Thyroid gland (tissue), 4 donors: ENCODE results near the gene NRXN2. TPM values are rescaled to one million over a fixed set of nuclear protein-coding genes. Genes with fewer than 3 reads are reported as not detected.

Experiments
- DNase-seq, 2 donors: peaks; one replicate each; pipeline ENCODE4 v3.0.0-alpha.2; 2019
- H3K27ac ChIP-seq, 3 donors: fragments of 200-600 bp; sonication (generic); 1 replicate in 2 of 3; 2 replicates in 1 of 3; pipeline ENCODE4 v1.5.1; 2016 to 2019; ENCODE audit warnings: mild to moderate bottlenecking in 1 of 3, moderate library complexity in 1 of 3
- H3K27me3 ChIP-seq: fragments of 200-600 bp; sonication (generic); one replicate; pipeline ENCODE4 v1.5.1; 2019
- H3K36me3 ChIP-seq, 2 donors: fragments of 200-600 bp; sonication (generic); one replicate each; pipeline ENCODE4 v1.5.1; 2016 to 2019
- H3K4me1 ChIP-seq, 2 donors: fragments of 200-600 bp; sonication (generic); one replicate each; pipeline ENCODE4 v1.5.1; 2017 to 2019
- H3K4me3 ChIP-seq, 3 donors: fragments of 200-600 bp; sonication (generic); replicated peaks in 1 of 3; 1 replicate in 2 of 3; 2 replicates in 1 of 3; pipeline ENCODE4 v1.5.1; 2016; ENCODE audit warnings: mild to moderate bottlenecking in 1 of 3
- H3K9me3 ChIP-seq: fragments of 200-600 bp; sonication (generic); one replicate; pipeline ENCODE4 v1.5.1; 2017
- CTCF ChIP-seq, 6 experiments: fragments of 200-600 bp in 3 of 6; fragments of 450-650 bp in 3 of 6; sonication (generic) in 3 of 6; IDR thresholded peaks; one replicate each; pipeline ENCODE4 v1.5.1; 2016 to 2019; ENCODE audit warnings: antibody characterized with exemption in 6 of 6, mild to moderate bottlenecking in 2 of 6, inconsistent platforms in 1 of 6, moderate library complexity in 1 of 6
- POLR2A ChIP-seq, 2 donors: fragments of 450-650 bp; IDR thresholded peaks; one replicate each; pipeline ENCODE4 v1.6.1; 2017; ENCODE audit warnings: antibody characterized with exemption in 2 of 2, mild to moderate bottlenecking in 2 of 2, moderate library complexity in 1 of 2
- WGBS, 2 donors: methylation state at CpG; one replicate each; pipeline ENCODE4 v1.1.5; 2017; 5-methylcytosine and 5-hydroxymethylcytosine counted together
- intact Hi-C: fragments of 100-400 bp; cut with DNase I; formaldehyde crosslinking; loops from one replicate; pipeline ENCODE4 v1.15.1; 2023
- total RNA-seq, 4 donors: library from RNA; depleted of rRNA; stranded (reverse); fragments of >200 nt; gene quantifications; one replicate each; pipeline ENCODE4 v1.2.3, GENCODE V29; 2016

The NRXN2 gene
- total RNA-seq, 4 donors from 2014 or later: 2.0 to 12.3 (median 4.8) TPM

- no peaks in the 10 kb centered on the region for H3K36me3 ChIP-seq
- 88% methylated on average over 15 of the region's 15 CpGs for WGBS, 2 donors
- H3K9me3 ChIP-seq: no peaks in the 10 kb centered on the region
- H3K27me3 ChIP-seq: no peaks in the 10 kb centered on the region
- TF ChIP-seq POLR2A (IDR thresholded peaks at IDR 0.05): no peak
- no peak for TF ChIP-seq CTCF (IDR thresholded peaks at IDR 0.05)
- no peak overlapping the region for H3K4me3 ChIP-seq
- intact Hi-C loops: no loop called here
- H3K4me1 ChIP-seq: no peaks in the 10 kb centered on the region
- no peak for DNase-seq
- H3K27ac ChIP-seq: no peak overlapping the region
Observed at GRCh38 chr11:64582885-64583284, 140.1 kb downstream of the NRXN2 start.

GRCh38 chr11:64581057-64581523, 141.9 kb downstream of the NRXN2 start:
- H3K27ac ChIP-seq: no peak overlapping the region
- DNase-seq: no peak
- TF ChIP-seq CTCF (IDR thresholded peaks at IDR 0.05): no peak
- TF ChIP-seq POLR2A (IDR thresholded peaks at IDR 0.05): no peak
- H3K4me1 ChIP-seq: no peaks in the 10 kb centered on the region
- H3K27me3 ChIP-seq: no peaks in the 10 kb centered on the region
- H3K9me3 ChIP-seq: no peaks in the 10 kb centered on the region
- no peaks in the 10 kb centered on the region for H3K36me3 ChIP-seq
- intact Hi-C loops: no loop called here
- no peak overlapping the region for H3K4me3 ChIP-seq
- 90 to 94% methylated on average over 11 to 16 of the region's 17 CpGs for WGBS, 2 donors

- Histone ChIP-seq H3K36me3 (no peaks in the 10 kb centered on the region), H3K27ac (no peak overlapping the region), H3K9me3 (no peaks in the 10 kb centered on the region), H3K4me3 (no peak overlapping the region), H3K27me3 (no peaks in the 10 kb centered on the region), H3K4me1 (no peaks in the 10 kb centered on the region)
- no peak for TF ChIP-seq POLR2A (IDR thresholded peaks at IDR 0.05)
- TF ChIP-seq CTCF (IDR thresholded peaks at IDR 0.05): no peak
- intact Hi-C loops: no loop called here
- 52% methylated on average over 4 to 7 of the region's 7 CpGs for WGBS, 2 donors
- DNase-seq: no peak
Observed at GRCh38 chr11:64580412-64580811, 142.6 kb downstream of the NRXN2 start.

- TF ChIP-seq POLR2A (IDR thresholded peaks at IDR 0.05) (no peak), CTCF (IDR thresholded peaks at IDR 0.05) (no peak)
- H3K4me1 ChIP-seq: no peaks in the 10 kb centered on the region
- no peaks in the 10 kb centered on the region for H3K36me3 ChIP-seq
- no peak overlapping the region for H3K27ac ChIP-seq
- H3K27me3 ChIP-seq: no peaks in the 10 kb centered on the region
- no peak overlapping the region for H3K4me3 ChIP-seq
- no peak for DNase-seq
- 91 to 94% methylated on average over 6 of the region's 6 CpGs for WGBS, 2 donors
- H3K9me3 ChIP-seq: no peaks in the 10 kb centered on the region
- intact Hi-C loops: no loop called here
Observed at GRCh38 chr11:64577202-64577601, 145.8 kb downstream of the NRXN2 start.

GRCh38 chr11:64572143-64572542, 150.9 kb downstream of the NRXN2 start:
- Histone ChIP-seq H3K4me3 (no peak overlapping the region), H3K27me3 (no peaks in the 10 kb centered on the region), H3K36me3 (no peaks in the 10 kb centered on the region), H3K27ac (no peak overlapping the region), H3K9me3 (no peaks in the 10 kb centered on the region), H3K4me1 (peaks cover 0 to 13% of the 10 kb centered on the region in 2 donors)
- no peak for DNase-seq
- 90 to 94% methylated on average over 8 of the region's 8 CpGs for WGBS, 2 donors
- no peak for TF ChIP-seq POLR2A (IDR thresholded peaks at IDR 0.05)
- intact Hi-C loops: no loop called here
